ENCODE data around the gene MST1R. TPM values are rescaled to one million over a fixed set of nuclear protein-coding genes. Genes with fewer than 3 reads are reported as not detected.

Gene MST1R
- polyA plus RNA-seq, 1 donor from 2014 or later: 4.2 TPM

GRCh38 chr3:49869525-49870126, 34.0 kb downstream of the MST1R start, which contains the start of gene CAMKV:
Gene CAMKV, minus strand, starts transcription at chr3:49869906. Its CDS starts 7,518 bp downstream, at chr3:49862388.
- Histone ChIP-seq H3K27ac (ENCODE audit: low read length) (peak within 1 kb of the TSS; percentile 71), H2AFZ (ENCODE audit: low read depth, low read length) (peak within 1 kb of the TSS; percentile 65), H4K20me1 (ENCODE audit: insufficient read depth) (no peaks in the 10 kb centered on the region), H3K36me3 (ENCODE audit: insufficient read depth, low read length) (no peaks in the 10 kb centered on the region), H3K9ac (ENCODE audit: low read length) (peak within 1 kb of the TSS; percentile 88), H3K9me3 (ENCODE audit: low read length) (no peaks in the 10 kb centered on the region), H3K27me3 (ENCODE audit: insufficient read depth, low read depth, low read length) (no peaks in the 10 kb centered on the region), H3K4me2 (ENCODE audit: low read length) (peak within 1 kb of the TSS; percentile 84), H3K9me2 (ENCODE audit: insufficient read depth, low read length) (no peaks in the 10 kb centered on the region), H3K79me2 (replicated peaks; ENCODE audit: insufficient read depth, low read length) (peaks cover 46% of the 10 kb centered on the region), H3K4me3 (ENCODE audit: low read length) (peak within 1 kb of the TSS; percentile 94), H3F3A (ENCODE audit: insufficient read depth, low read length, poor library complexity, severe bottlenecking) (no peaks in the 10 kb centered on the region)
- TF ChIP-seq CTCF (IDR thresholded peaks at IDR 0.05; ENCODE audit: poor library complexity, severe bottlenecking) (no peak), MXI1 (conservative IDR thresholded peaks at IDR 0.05; ENCODE audit: poor library complexity, severe bottlenecking) (no peak), SMC3 (conservative IDR thresholded peaks at IDR 0.05; ENCODE audit: poor library complexity) (peak; percentile 37), RAD21 (conservative IDR thresholded peaks at IDR 0.05) (peak; percentile 32), EZH2 (IDR thresholded peaks at IDR 0.05; ENCODE audit: borderline replicate concordance, insufficient read depth, low read length, poor library complexity, severe bottlenecking) (no peak), POLR2AphosphoS5 (IDR thresholded peaks at IDR 0.05) (peak; percentile 85), TAF1 (IDR thresholded peaks at IDR 0.05; ENCODE audit: low read depth) (peak; percentile 36)
- TF ChIP-seq, protein P1, sequence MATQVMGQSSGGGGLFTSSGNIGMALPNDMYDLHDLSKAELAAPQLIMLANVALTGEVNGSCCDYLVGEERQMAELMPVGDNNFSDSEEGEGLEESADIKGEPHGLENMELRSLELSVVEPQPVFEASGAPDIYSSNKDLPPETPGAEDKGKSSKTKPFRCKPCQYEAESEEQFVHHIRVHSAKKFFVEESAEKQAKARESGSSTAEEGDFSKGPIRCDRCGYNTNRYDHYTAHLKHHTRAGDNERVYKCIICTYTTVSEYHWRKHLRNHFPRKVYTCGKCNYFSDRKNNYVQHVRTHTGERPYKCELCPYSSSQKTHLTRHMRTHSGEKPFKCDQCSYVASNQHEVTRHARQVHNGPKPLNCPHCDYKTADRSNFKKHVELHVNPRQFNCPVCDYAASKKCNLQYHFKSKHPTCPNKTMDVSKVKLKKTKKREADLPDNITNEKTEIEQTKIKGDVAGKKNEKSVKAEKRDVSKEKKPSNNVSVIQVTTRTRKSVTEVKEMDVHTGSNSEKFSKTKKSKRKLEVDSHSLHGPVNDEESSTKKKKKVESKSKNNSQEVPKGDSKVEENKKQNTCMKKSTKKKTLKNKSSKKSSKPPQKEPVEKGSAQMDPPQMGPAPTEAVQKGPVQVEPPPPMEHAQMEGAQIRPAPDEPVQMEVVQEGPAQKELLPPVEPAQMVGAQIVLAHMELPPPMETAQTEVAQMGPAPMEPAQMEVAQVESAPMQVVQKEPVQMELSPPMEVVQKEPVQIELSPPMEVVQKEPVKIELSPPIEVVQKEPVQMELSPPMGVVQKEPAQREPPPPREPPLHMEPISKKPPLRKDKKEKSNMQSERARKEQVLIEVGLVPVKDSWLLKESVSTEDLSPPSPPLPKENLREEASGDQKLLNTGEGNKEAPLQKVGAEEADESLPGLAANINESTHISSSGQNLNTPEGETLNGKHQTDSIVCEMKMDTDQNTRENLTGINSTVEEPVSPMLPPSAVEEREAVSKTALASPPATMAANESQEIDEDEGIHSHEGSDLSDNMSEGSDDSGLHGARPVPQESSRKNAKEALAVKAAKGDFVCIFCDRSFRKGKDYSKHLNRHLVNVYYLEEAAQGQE (IDR thresholded peaks at IDR 0.05; ENCODE audit: borderline replicate concordance): no peak

DNA sequence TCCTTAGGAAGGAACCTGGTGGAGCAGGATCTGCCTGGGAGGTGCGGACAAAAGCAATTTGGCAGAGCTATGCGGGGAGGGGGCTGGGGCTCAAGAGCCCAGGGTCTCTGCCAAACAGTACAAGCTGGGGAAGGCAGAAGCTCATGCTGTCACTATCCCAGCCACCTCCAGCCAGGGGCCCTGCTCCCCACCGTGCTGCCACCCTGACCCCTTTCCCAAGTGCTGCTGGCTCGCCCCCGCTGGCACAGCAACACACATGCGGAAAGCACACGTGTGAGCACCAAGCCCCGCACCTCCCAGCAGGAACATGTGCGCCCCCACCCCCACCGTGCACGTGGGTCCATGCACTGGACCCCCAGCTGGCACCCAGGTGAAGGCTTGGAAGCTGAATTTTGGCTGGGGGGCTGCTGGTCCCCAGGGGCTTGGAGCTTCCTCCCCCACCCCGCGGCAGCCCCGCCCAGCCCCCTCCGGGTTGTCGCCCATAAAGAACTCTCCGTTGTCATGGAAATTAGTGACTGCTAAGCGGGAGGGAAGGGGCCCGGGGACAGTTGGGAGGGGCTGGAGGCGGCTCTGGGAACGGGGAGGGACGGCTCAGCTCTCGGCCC, 34.7 kb downstream of the MST1R start:
- peak overlapping the region; percentile 84 for H3K4me2 ChIP-seq (ENCODE audit: low read length)

More for the DNA sequence above, 34.7 kb downstream of the MST1R start:
- Histone ChIP-seq H3K9me3 (ENCODE audit: low read length) (no peaks in the 10 kb centered on the region), H3K79me2 (replicated peaks; ENCODE audit: insufficient read depth, low read length) (peaks cover 48% of the 10 kb centered on the region), H4K20me1 (ENCODE audit: insufficient read depth) (no peaks in the 10 kb centered on the region), H3K27ac (ENCODE audit: low read length) (peak overlapping the region; percentile 71), H3K4me3 (ENCODE audit: low read length) (peak overlapping the region; percentile 94), H3K36me3 (ENCODE audit: insufficient read depth, low read length) (no peaks in the 10 kb centered on the region), H3K9ac (ENCODE audit: low read length) (peak overlapping the region; percentile 88), H3K9me2 (ENCODE audit: insufficient read depth, low read length) (no peaks in the 10 kb centered on the region), H3F3A (ENCODE audit: insufficient read depth, low read length, poor library complexity, severe bottlenecking) (no peaks in the 10 kb centered on the region), H2AFZ (ENCODE audit: low read depth, low read length) (peak overlapping the region; percentile 65), H3K27me3 (ENCODE audit: insufficient read depth, low read depth, low read length) (no peaks in the 10 kb centered on the region)
- TF ChIP-seq EP300 (conservative IDR thresholded peaks at IDR 0.05; ENCODE audit: poor library complexity, severe bottlenecking) (no peak), POLR2AphosphoS5 (IDR thresholded peaks at IDR 0.05) (no peak), MXI1 (conservative IDR thresholded peaks at IDR 0.05; ENCODE audit: poor library complexity, severe bottlenecking) (peak; percentile 96)
